ELF-1 (cell line): ENCODE results near the gene RFNG.

Source experiments
- DNase-seq: peaks from one replicate; pipeline ENCODE4 v3.0.0-alpha.2; 2016; ENCODE audit warnings: low read depth, low spot score

The RFNG gene

GRCh38 chr17:82089723-82090548, 38.3 kb upstream of the RFNG start:
- no peak for DNase-seq

- DNase-seq = no peak
Observed at GRCh38 chr17:82088838-82089722, 37.5 kb upstream of the RFNG start.

- DNase-seq = no peak
Observed at GRCh38 chr17:82087961-82088837, 36.6 kb upstream of the RFNG start.

- no peak for DNase-seq
Observed at GRCh38 chr17:82086941-82087906, 35.6 kb upstream of the RFNG start.

GRCh38 chr17:82085931-82086764, 34.5 kb upstream of the RFNG start:
- DNase-seq = no peak

GRCh38 chr17:82085031-82085861, 33.6 kb upstream of the RFNG start:
- no peak for DNase-seq

GRCh38 chr17:82084373-82085030, 32.9 kb upstream of the RFNG start:
- no peak for DNase-seq

GRCh38 chr17:82083533-82084359, 32.1 kb upstream of the RFNG start:
- DNase-seq = no peak

GRCh38 chr17:82083009-82083408, 31.4 kb upstream of the RFNG start:
- no peak for DNase-seq

GRCh38 chr17:82082456-82082855, 30.8 kb upstream of the RFNG start:
- DNase-seq = no peak

GRCh38 chr17:82081966-82082365, 30.4 kb upstream of the RFNG start:
- DNase-seq = no peak

GRCh38 chr17:82081546-82081945, 29.9 kb upstream of the RFNG start:
- no peak for DNase-seq

- no peak for DNase-seq
Observed at GRCh38 chr17:82080789-82081464, 29.3 kb upstream of the RFNG start.

- no peak for DNase-seq
Observed at GRCh38 chr17:82080048-82080788, 28.6 kb upstream of the RFNG start.

- no peak for DNase-seq
Observed at GRCh38 chr17:82079001-82079677, 27.5 kb upstream of the RFNG start.
